ENCODE measurements around the gene TMC1.
"Not testable (repeated sequence)": the region's sequence is repeated elsewhere in the genome, so short reads cannot be mapped to it uniquely, and the experiment has no call there.

TMC1 gene

DNA sequence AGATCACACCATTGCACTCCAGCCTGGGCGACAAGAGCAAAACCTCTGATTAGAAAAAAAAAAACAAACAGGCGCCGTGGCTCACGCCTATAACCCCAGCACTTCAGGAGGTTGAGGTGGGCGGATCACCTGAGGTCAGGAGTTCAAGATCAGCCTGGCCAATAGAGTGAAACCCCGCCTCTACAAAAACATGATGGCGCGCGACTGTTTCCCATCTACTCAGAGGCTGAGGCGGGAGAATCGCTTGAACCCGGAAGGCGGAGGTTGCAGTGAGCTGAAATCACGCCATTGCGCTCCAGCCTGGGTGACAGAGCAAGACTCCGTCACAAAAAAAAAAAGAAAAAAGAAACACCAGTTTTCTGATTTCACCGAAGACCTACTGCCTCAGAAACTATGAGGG is at the start of gene TMC1:
TMC1 (plus strand) TSS at position 193 of the 400 bp plus-strand sequence. CDS start 127,041 bp downstream, outside the sequence.
- DNase-seq, result not testable (repeated sequence)

DNA sequence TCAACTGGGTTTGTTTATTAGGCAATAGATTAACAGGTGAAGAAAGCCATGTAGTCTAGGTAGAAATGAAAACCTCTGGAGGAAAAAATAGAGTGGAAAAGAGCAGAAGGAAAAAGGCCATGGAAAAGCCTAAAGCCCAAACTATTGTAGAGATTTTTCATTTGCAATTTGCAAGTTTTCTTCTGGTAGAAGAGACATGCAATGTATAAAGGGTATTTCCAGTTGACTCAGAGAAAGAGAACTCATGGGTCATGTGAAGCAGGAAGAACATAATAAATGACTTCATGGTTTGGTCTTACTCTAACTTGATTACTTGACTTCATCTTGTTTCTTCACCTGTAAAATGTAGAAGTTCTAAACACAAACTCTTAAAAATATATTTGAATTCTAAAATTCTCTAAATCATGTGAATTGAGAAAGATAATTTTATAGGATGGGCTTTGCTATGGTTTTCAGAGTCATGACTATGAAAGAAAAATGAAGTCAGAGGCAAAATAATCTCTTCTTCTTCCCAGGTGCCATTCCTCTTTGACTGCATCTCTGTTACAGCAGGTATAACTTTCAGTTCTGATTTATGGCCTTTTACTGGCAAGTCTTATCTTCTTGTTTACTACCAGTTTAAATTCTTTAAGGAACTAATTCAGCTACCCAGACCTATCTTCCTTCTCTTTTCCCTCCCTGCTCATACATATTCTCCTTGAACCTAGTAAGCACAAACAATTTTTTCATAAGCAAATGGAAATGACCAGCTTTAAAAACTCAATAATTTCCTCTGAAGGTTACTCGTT is 47.7 kb upstream of the TMC1 start:
- DNase-seq, result no peak

DNA sequence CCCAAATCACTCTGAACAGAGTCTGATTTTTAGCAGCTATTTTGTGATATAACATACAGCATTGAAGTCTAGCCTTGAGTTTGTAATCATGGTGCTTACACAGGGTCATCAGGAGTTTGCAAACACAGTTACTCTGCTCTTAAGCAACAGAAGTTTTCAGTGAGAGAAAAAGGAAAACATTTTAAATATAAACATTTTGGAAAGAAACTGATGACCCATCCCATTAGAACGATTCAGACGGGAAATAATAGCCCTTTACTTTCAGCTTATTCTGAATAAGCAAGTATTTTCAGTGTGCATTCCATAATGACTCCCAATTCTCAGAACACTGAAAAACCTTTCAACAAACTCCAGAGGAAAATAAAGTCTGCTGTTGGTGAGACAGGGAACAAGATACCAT is 46.7 kb upstream of the TMC1 start:
- no peak for DNase-seq

DNA sequence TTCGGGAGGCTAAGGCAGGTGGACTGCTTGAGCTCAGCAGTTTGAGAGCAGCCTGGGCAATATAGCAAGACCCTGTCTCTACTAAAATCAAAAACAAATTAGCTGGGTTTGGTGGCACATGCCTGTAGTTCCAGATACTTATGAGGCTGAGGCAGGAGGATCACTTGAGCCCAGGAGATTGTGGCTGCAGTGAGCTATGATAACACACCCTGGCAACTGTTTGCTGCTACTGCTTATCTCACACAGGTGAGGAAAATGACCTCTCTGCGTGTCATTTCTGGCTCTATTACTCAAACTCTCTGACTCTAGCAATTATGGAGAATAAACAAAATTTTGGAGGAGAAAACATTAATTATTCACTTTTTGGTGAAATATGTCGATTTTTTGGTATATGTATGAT is 45.3 kb upstream of the TMC1 start:
- no peak for DNase-seq

DNA sequence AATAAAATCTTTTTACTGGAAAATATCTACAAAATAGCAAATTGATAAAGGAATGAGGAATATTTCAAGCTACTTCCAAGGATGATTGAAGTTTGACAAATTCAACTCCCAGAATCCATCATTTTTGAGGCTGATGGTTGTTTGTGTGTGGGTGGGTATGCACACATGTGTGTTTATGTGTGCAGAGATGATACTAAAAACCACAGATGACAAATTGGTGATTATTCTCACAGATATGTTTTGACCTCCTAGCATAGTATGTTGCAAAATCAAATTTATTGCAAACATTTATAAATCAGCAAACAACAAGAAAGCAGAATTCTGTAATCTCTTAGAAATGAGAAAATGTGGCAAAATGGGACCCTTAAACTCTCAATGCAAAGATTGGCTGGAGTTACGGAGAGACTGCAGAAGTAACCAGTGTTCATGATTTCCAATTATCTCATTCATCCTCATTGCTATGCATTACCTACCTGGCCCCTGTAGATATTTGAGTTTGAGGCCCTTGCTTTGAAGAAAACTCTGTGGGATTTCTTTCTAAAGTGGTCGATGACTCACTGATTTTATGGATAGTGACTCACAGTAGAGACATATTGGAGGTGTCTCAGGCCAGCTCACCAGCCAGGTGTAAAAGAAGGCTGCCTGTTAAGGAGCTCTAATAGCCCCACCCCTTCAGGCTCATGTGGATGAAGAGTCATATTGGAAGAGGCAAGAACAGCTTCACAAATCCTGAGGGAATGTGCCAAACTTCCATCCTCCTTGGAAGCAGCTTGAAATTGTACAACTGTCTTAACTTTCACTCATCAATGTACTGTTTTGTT is 44.6 kb upstream of the TMC1 start:
- DNase-seq, result no peak

DNA sequence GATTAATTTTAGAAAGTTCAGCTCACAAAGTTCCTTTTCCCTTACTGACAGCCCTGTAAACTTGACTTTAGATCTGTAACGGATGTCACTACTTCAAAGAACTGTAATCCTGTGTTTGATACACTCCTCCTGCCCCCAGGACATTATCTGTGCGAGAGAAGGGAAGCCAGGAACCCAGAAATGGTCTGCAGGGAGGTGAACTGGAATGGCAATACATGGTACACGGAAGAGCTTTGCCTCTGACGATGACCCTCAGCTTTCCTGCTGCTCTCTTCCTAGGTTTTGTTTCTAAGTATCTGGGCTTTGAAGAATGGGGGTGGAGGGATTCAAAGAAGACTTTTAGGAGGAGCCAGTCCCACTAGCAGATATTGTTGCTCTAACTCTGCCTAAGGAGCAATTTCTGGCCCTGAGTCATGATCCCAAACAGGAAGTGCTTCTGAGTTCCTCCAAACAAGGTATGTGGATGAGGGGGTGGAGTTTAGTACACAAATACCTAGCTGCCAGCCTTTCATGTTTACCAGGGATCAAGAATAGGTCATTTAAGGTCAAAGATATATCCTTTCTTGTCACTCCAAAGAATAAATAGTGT is 43.4 kb upstream of the TMC1 start:
- no peak for DNase-seq

DNA sequence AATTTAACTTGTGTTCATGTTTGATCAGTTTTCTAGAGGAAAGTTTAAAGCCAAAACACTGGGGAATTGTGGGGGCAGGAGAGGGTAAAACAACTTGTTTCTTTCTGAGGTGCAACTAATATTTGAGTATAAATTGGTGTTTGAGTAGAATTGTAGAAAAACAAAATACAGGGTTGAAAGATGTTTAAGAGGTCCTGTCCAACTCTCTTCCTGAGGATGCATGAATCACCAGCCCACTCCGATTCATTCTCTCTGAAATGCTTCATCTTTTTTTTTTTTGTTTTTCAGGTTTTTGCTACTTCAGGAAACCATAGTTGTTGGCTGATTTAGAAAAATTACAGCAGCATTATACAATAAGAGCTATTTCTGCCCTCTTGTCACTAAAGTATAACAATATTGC is 42.4 kb upstream of the TMC1 start:
- DNase-seq, result no peak

DNA sequence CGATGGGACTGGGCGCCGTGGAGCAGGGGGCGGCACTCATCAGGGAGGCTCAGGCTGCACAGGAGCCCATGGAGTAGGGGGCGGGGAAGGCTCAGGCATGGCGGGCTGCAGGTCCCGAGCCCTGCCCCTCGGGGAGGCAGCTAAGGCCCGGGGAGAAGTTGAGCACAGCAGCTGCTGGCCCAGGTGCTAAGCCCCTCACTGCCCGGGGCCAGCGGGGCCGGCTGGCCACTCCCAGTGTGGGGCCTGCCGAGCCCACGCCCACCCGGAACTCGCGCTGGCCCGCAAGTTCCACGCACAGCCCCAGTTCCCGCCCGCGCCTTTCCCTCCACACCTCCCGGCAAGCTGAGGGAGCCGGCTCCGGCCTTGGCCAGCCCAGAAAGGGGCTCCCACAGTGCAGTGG is 41.1 kb upstream of the TMC1 start:
- DNase-seq, result not testable (repeated sequence)

DNA sequence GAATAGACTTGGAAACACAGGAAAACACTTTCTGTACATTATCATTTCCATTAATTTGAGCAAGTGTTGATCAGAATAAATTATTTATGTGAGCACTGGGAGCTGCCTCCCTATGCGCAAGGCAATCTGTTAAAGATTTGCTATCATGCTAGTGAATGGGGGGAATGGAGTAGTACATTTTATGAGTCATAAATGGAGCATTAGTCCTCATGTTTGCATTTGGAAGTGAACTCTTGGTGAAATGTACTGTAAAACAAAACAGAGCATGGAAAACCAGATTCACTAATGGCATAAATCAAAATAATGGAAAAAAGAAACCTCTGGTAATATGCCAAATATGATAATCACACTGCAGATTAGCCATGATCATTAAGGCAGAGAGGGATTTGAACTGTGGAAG is 40.5 kb upstream of the TMC1 start:
- DNase-seq, result no peak

DNA sequence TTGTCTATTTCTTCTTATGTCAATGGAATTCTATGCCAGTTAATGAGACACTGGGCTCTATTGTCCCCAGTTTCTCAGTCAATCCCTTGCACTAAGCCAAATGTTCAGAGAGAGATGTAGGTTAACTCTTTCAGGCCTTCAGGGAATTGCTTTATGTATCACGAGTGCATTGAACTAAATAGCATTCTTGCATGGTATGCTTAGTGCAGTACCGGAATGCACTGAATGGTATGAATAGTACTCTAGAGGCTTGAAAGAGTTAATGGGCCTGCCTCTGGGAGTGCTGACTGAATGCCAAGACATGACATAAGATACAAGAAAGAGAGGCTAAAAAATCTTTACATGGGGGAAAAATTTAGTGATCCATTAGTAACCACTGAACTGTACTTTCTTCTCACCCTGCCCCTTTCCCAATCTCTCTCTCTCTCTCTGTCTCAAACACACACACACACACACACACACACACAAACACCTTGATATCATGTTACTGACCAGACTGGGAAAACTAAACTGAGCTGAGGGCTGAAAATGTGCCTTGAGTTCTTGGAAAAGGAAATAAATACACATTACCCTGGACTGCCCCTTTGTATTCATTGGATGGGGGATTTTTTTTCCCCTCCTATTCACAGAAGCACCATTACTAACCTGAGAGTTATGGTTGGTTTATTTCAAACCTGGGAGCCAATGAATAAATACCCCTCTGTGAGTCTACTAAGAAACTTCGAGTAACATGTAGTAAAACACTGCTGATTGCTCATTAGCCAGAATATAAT is 35.4 kb upstream of the TMC1 start:
- no peak for DNase-seq

DNA sequence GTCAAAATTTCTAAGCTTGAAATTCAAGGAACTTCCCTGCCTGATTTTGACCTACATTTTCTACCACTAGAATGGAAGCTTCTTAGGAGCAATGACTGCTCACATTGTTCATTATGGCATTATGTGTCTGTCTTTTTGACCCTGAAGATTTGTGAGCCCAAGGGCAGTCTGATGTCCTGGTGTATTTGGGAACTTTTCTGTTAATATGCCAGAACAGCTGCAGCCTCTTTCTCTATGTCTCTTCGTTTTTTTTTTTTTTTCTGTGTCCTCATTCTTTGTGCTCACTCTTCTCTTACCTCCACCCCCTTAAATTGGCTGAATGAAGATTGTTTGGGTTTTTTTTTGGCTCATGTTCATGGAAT is 34.8 kb upstream of the TMC1 start:
- DNase-seq, result no peak

DNA sequence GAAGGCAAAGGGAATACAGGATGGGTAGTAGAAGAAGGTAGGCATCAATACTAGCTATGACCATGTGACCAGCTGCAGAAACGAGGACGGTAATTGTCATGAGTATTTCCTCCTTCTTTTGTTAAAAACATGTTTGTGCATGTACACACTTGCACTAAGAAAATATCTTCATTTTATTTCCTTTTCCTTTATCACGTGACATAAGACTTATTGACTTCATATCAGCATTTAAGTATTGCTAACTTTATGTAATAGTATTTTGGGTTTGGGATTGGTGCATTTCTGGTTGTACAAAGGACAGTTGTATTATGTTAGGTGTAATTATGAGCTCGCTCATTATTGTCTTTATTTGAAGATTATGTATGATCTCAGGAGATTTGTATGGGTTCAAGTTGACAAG is 33.7 kb upstream of the TMC1 start:
- not testable (repeated sequence) for DNase-seq

DNA sequence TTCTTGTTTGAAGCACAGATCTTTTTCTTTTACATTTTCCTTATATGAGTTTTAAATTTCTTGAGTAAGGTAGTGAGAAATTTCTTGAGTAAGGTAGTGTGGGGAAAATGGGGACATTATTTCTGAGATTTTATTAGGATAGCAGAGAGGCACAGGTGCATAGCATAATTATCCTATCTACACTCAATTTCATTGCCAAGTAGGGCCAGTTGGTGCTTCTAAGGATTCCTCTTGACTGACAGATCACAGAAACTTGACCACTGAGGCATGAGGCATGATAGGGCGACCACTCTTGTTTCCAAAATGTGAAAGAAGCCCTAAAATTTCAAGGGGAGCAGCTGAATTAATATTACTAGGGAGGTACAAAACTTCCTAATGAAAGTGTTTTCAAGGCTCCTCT is 31.4 kb upstream of the TMC1 start:
- no peak for DNase-seq

DNA sequence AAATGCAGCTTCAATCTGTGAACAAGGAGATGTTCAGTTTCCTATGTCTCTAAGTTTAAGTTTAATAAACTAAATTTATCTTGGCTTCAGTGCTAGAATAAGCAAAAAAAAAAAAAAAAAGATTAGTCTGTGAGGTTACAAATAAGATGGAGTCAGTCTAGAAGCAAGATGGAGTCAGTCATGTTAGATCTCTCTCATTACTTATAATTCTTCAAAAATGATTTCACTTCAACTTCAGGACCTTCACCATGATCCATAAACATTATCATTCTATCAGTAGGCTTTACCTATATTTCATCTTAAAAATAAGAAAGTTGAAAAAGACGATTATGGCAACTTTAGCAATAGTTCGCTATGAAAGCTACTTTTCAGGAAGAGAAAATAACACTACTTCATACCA is 30.2 kb upstream of the TMC1 start:
- DNase-seq, result no peak

DNA sequence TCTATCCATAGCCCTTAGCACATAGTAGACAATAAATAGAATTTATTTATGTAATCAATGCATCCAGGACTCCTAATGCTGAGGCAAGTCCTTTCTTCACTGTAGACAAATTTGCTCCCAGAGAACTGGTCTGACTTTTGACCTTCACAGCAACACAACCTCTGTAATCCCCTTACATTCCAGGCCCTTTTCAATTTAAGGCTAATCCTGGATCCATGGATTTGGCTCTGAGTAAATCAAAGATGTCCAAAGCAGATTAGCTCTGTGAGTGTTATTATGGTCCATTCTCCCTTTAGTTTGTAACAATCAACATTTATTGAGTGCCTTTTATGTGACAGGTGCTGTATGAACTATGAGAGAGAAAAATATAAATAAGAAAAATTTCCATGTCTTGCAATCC is 27.4 kb upstream of the TMC1 start:
- no peak for DNase-seq

DNA sequence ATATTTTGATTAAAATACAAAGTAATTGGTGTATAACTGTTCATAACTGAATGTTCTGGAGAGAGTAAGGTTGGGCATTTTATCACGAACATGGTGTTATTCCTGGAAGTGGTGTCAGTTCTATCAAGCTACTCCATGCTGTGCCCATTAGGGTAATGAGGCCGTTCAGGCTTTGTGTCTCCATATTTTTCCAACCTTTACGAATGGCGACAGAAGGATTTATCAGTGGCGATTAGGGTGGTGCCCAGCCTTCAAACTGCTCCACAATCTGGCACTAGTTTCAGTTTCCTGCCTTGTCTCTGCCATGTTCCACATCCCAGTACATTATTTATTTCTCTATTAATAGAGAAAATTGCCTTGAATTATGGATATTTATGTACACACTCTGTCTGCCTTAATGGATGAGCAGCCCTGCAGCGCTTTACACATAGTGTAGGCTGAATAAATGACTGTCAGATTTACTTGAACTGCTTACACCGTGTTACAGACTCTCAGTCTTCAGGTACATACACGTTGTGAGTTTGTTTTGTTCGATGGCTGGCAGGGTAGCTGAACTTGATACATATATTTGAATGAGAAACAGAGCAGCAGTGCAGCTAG is 23.9 kb upstream of the TMC1 start:
- DNase-seq, result no peak

DNA sequence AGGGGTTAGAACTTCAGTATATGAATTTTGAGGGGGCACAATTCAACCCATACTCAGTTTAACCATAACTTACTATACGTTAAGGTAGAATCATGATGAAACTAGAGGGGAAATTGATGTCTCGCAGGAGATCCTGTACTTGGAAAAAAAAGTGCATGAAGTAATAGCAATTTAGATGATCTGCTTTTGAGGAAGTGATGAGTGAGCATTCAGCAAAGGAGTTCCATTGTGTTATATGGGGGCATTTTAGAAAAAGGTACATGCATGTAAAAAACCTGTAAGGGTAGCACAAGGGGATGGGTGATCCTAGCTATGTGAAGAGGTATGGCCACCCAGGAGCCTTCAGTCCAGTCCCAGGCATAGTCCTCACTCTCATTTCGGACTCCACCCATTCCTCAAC is 14.8 kb upstream of the TMC1 start:
- DNase-seq, result no peak

DNA sequence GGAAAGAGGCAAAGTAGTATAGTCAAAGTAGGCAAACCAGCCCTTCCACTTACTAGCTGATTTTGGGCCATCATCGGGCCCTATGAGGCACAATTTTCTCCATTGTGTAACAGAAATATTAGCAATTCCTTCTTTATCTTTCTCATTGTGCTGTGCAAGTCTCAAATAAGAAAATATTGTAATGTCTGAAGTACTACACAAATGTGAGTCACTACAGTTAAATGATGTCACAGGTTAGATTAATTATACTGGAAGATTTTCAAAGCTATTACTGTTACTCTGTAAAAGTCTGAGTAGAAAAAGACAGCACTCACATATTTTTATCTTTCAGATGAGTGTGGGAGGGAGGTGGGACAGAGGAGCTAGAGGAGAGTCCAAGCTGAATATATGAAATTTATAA is 12.4 kb upstream of the TMC1 start:
- no peak for DNase-seq

DNA sequence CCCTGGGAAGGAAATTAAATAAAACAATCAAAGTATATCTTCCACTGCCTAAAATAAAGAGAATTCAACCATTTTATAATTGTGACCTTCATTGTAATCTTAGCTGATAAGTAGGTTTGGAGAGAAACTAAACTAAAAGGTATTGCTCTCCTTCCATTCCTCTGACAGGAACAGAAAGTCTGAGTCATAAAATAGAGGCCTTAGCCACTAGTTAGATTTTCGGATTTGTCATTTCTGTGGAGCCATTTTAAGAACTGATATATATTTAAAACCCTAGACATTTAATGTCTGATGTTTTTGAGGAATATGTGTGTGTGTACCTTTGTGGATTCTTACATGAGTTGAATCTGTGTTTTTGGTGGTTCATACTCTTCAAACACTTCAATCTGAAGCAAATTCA is 11.8 kb upstream of the TMC1 start:
- DNase-seq, result no peak

DNA sequence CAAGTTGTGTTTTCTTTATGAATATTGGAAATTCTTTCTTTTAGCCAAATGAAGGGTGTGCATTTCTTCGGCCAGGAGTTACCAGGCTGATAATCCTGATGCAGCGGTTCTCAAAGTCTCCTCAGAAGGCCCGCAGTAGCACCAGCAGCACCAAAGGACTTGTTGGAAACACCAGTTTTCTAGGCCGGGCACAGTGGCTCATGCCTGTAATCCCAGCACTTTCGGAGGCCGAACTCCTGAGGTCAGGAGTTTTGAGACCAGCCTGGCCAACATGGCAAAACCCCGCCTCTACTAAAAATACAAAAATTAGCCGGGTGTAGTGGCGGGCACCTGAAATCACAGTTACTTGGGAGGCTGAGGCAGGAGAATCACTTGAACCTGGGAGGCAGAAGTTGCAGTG is 397 bp upstream of the TMC1 start:
- not testable (repeated sequence) for DNase-seq

DNA sequence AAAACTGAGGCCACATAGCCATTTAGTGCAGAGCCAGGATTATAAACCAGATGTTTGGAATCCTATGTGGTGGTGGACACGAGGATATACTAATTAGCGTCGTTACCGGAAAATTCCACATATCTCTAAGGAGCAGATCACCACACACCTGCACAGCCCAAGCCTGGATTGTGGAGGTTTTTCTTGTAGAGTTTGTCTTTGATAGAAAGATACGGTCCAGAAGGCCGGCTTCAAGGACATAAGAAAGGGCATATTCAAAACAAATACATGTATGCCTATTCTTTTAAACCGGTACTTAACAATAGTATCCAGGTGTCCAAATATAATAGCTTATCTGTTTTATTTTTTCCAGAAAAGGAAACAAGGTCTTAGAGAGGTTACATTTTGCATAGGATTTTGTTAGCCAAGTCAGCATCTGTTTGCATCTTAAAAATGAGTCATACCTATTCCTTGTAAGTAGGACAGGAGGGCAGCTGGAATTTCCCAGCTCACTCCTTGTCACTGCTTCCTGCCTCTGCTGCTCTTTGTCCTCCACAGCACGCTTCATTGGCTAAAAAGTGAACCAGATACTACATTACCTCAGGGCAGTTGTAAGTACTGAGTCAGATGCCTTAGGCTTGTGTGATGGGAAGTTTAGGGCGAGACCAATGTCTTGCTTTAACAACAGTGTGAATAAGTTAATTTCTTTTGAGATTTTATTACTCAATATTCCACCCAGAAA is 3.6 kb downstream of the TMC1 start:
- DNase-seq, result no peak
